SK-N-MC (cell line): ENCODE measurements around the gene ABCB9.

Experiments
- DNase-seq: peaks from one replicate; pipeline ENCODE4 v3.0.0-alpha.2; 2011; ENCODE audit warnings: low read depth, low spot score
- H3K27ac ChIP-seq: fragments of 200-600 bp; sonication (generic); 2 replicates; pipeline ENCODE4 v1.5.1; 2016; ENCODE audit warnings: mixed run types
- H3K36me3 ChIP-seq: fragments of 200-600 bp; sonication (generic); 2 replicates; pipeline ENCODE4 v1.6.1; 2017; ENCODE audit warnings: antibody characterized with exemption, low read length, mixed read lengths; ENCODE audit not compliant: insufficient read depth
- H3K4me3 ChIP-seq: fragments of 200-600 bp; sonication (generic); 2 replicates; pipeline ENCODE4 v1.5.1; 2016
- H3K9ac ChIP-seq: fragments of 200-600 bp; sonication (generic); 2 replicates; pipeline ENCODE4 v1.8.0; 2017; ENCODE audit warnings: mixed run types, mixed read lengths; ENCODE audit not compliant: insufficient read length
- H3K9me3 ChIP-seq: fragments of 200-600 bp; sonication (generic); 2 replicates; pipeline ENCODE4 v1.6.1; 2017; ENCODE audit warnings: low read depth, mild to moderate bottlenecking, antibody characterized with exemption, low read length, moderate library complexity, mixed read lengths
- EZH2 ChIP-seq: fragments of 200-600 bp; sonication (generic); IDR thresholded peaks from one replicate; pipeline ENCODE4 v1.6.1; 2017; ENCODE audit warnings: antibody characterized with exemption
- FOXP2 ChIP-seq: optimal IDR thresholded peaks from 2 replicates; pipeline ENCODE3; 2011; ENCODE audit warnings: mild to moderate bottlenecking, moderate library complexity; ENCODE audit not compliant: insufficient read depth; ENCODE audit errors: extremely low read length, control extremely low read depth
- POLR2AphosphoS5 ChIP-seq: IDR thresholded peaks from 2 replicates; pipeline ENCODE4 v1.6.1; 2012; ENCODE audit warnings: mild to moderate bottlenecking, low read depth, low read length, borderline replicate concordance

ABCB9 gene

DNA sequence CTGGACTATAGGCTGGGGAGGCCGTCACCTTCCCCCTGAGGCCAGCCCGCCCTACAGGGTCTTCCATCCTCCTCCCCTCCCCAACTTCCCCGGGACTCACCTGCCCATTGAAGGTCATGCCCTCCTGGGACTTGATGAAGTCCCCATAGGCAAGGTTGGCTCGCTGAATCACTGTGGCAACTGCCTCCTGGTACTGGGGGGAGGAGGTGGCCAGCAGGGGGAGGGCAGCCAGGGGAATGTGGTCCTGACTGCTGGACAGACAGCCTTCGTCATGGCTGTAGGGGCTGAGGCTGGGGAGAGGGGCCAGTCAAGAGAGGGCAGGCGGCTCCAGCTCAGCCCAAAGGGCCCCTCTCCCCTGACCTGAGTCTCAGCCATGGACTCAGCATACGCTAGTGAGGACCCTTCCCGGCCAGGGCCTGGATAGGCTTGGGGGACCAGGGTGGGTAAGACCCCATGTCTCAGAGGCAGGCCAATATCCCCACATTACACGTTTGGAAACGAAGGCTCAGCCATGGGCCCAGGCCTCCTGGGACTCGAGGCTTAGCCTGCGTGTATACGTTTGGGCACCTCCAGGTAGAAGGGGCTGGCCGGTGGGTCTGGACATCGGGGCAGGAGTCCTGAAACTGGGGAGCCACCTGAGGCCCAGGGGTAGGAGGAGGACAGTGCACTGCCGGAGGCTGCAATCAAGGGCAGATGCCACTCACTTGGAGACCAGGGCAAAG lies 30.5 kb upstream of the ABCB9 start:
- no peaks in the 10 kb centered on the region for H3K9me3 ChIP-seq
- no peak overlapping the region for H3K9ac ChIP-seq
- DNase-seq: no peak
- H3K4me3 ChIP-seq: no peak overlapping the region
- H3K27ac ChIP-seq: no peak overlapping the region
- no peak for TF ChIP-seq POLR2AphosphoS5
- no peaks in the 10 kb centered on the region for H3K36me3 ChIP-seq

DNA sequence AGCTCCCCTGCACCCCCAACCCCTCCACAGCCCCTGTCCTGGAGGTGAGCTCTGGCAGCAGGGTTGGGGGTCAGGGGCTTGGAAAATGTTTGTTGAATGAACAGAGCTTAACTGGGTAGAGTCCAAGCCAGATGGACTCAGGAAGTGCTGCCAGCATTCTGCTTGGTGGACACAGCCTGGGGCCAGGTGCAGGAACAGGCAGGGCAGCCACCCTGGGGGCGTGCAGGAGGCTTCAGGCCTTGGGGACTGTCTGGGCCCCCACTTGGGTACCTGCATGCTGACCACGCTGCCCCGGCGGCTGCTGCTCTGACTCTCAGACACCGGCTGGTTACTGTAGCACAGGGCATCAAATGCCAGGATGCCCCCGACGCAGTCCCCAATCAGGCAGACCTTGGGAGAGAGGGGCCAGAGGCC lies 29.9 kb upstream of the ABCB9 start:
- Histone ChIP-seq H3K4me3 (no peak overlapping the region), H3K36me3 (no peaks in the 10 kb centered on the region), H3K9me3 (no peaks in the 10 kb centered on the region), H3K9ac (no peak overlapping the region), H3K27ac (no peak overlapping the region)
- no peak for DNase-seq
- TF ChIP-seq EZH2 (no peak), FOXP2 (no peak), POLR2AphosphoS5 (no peak)

DNA sequence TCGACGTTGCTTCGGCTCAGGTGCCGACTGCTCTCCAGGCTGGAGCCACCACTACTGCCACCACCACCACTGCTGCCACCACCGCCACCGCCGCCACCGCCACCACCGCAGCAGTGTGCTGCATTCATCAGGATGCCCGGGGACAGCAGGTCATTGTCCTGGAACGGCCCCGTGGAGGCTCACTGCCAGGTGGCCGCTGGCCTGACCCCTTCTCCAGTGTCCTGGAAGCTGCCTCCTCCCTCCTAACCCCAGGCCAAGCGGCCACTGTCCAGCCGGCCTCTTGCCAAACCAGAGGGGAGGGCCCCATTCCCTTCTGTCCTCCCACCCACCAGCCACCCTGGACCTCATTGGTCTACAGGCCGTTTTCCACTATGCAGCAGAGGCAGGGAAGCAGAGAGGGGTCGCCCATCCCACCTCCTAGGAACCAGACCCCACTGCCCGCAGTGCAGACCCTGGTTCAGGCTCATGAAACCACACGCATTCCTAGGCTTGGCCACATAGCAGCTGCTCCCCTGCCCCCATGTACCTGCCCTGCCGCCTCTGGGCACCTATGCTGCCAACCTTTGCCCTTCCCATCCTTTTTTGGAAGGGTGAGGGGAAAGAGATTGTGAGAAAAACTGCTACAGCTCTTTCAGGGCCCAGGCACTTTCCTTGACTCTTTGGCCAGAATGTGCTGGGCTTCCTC lies 29.4 kb upstream of the ABCB9 start:
- no peaks in the 10 kb centered on the region for H3K36me3 ChIP-seq
- DNase-seq: no peak

DNA sequence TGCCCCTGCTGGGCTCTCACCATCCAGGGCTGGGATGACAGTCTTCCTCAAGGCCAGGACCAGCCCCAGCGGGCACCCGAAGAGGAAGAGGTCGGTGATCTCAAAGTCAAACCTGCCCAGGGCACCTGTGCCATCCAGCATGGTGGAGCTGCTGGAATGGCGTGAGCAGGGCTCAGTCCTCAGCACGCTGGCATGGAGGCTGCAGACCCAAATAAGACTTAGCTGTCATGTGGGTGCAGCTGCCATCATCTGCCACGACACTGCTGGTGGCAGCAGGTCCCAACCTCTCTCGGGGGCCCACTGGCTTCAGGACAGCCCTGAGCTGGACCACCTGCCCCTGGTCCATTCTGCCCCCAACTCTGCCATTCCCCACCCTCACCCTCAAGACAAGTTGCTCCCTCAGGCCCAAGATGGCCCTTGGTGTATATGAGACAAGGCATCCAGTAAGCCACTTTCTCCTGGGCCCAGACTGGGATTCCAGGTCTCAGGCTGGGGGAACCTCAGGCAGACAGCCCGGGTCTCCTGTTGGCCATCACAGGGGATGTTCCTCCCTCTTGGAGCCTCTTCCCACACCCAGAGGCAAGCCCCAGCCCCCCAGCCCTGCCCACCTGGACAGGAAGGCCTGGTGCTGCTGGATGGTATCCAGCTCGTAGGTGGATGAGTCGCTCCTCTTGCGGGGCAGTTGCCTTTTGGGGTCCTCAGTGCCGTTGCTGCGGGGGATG lies 28.7 kb upstream of the ABCB9 start:
- H3K4me3 ChIP-seq: no peak overlapping the region
- no peaks in the 10 kb centered on the region for H3K9me3 ChIP-seq
- no peak overlapping the region for H3K27ac ChIP-seq
- TF ChIP-seq FOXP2 (no peak), EZH2 (no peak), POLR2AphosphoS5 (no peak)
- H3K9ac ChIP-seq: no peak overlapping the region
- DNase-seq: no peak
- H3K36me3 ChIP-seq: no peaks in the 10 kb centered on the region

More for the DNA sequence above, 29.4 kb upstream of the ABCB9 start:
- H3K4me3 ChIP-seq: no peak overlapping the region
- no peak overlapping the region for H3K9ac ChIP-seq
- no peak overlapping the region for H3K27ac ChIP-seq
- TF ChIP-seq FOXP2: no peak
- TF ChIP-seq EZH2: no peak
- no peak for TF ChIP-seq POLR2AphosphoS5
- H3K9me3 ChIP-seq: no peaks in the 10 kb centered on the region

DNA sequence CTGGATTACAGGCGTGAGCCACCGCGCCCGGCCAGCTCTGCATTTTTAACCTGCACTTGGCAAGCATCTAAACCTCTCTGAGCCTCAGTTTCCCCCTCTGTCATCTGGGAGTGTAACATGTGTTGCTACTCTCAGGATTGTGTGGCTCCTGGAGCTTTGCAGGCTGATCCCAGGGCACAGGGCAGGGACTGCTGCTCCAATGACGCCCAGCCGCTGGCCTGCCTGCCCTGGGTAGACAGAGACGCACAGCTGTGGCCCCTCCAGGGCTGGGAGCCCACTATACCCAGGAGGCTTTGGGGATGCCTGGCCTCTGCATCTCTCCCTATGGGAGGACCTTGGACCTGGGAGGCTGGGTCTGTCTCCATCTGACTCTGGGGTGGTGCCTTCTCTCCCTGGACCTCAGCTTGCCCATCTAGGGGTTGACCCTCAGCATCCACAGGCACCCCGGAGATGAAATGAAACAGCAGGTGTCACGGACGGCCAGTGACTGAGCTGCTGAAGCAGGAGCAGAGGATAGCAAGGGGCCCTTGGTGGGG lies 27.9 kb upstream of the ABCB9 start:
- Histone ChIP-seq H3K9me3 (no peaks in the 10 kb centered on the region), H3K4me3 (no peak overlapping the region), H3K27ac (no peak overlapping the region), H3K9ac (no peak overlapping the region), H3K36me3 (no peaks in the 10 kb centered on the region)
- TF ChIP-seq EZH2: no peak
- TF ChIP-seq FOXP2: no peak
- TF ChIP-seq POLR2AphosphoS5: no peak
- DNase-seq: no peak

DNA sequence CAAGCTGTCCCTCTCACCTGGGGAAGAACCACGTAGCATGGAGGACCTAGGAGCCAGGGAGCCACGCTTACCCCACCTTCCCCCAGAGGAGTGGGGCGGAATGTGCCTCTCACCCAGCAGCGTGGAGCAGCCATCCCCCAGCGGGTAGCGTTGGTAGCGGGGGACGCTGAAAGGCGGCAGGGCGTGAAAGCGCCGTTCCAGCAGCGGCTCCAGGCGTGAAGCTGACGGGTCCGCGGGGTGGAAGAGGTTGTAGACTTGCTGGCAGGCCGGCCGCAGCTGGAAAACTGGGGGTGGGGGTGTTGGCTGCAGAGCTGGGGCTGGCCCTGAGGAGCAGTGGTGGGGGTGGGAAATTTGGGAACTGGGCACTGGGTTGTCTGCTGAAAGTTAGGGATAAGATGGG lies 26.1 kb upstream of the ABCB9 start:
- Histone ChIP-seq H3K27ac (no peak overlapping the region), H3K36me3 (no peaks in the 10 kb centered on the region), H3K9ac (no peak overlapping the region), H3K4me3 (no peak overlapping the region), H3K9me3 (no peaks in the 10 kb centered on the region)
- no peak for TF ChIP-seq FOXP2
- no peak for TF ChIP-seq POLR2AphosphoS5
- no peak for TF ChIP-seq EZH2
- no peak for DNase-seq

DNA sequence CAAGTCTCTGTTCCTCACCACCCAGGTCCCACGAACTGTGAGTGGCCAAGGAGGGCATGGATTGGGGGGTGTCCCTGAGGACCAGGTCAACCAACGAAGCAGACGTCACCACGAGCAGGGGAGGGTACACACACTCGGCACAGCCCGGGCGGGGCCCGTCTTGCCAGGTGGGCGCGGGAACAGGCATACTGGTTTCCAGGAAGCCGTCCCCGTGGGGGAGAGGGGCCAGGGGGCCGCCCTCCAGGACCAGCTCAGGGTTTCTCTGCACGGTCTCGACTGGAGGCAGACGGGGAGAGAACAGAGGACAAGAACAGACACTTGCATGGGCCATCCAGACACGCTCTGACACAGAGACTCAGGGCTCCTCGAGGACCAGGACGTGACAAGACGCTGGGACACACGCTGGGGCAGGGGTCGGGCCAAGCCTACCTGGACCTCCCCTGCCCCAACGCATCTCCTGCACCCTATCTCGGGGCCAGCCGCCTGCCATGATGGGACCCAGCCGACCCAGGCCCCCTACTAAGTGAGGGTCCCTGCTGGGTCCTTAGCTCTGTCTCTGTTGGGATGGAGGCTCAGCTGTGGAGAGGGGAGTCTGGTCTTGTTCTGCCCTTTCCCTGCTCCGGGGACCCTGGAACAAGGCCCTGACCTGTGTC lies 25.5 kb upstream of the ABCB9 start:
- no peaks in the 10 kb centered on the region for H3K36me3 ChIP-seq
- no peak for DNase-seq
- no peak for TF ChIP-seq EZH2
- no peak for TF ChIP-seq FOXP2
- no peak for TF ChIP-seq POLR2AphosphoS5
- no peak overlapping the region for H3K27ac ChIP-seq
- no peak overlapping the region for H3K4me3 ChIP-seq
- no peaks in the 10 kb centered on the region for H3K9me3 ChIP-seq
- no peak overlapping the region for H3K9ac ChIP-seq
